HuH-7.5 (cell line): Measurements from ENCODE around the gene LRRC4.

Experiments
- DNase-seq: peaks from one replicate; pipeline ENCODE4 v3.0.0; 2011; ENCODE audit warnings: low spot score

LRRC4 gene

DNA sequence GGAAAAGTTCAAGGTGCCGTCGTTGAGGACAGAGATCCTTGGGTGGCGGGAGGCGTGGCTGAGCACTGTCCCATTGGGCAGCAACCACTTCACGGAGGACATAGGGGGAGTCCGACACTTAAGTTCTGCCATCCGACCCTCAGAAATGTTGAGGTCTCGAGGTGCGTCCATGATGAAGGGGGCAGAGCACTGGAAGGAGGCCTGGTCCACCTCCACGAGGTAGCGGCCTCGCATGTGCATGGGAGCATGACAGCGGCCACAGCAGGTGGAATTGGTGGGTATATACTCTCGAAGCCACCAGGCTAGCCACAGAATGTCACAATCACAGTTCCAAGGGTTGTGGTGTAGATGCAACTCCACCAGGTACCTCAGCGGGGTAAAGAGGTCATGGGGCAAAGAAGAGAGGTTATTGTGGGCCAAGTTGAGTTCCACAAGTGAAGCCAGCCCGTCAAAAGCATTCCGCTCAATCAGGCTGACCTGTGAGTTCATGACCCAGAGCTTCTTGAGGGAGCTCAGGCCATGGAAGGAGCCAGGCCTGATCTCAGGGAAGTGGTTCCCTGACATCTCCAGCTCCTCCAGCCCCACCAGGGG lies 1.7 kb downstream of the LRRC4 start:
- DNase-seq = no peak

DNA sequence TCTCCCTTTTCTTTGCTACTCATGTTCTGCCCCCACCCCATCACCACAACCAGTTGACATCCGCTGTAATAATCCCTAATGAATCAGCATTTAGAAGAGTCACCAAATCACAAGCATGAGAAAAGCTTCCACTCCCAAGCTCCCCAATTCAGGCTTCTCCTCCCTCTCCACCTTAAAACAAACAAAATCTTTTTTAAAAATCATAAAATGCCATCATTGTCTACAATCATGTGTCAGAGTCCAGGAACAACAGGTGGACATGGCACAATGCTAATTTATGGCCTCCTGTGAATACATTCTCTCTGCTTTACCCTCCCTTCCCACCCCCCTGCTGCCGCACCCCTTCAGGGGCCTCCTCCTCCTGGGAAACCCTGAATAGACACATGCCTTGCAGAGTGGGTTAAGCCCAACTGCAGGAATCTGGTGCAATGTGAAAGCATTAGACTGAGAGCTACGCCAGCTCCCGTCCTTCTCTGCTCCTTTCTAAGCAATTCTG lies 3.7 kb downstream of the LRRC4 start:
- no peak for DNase-seq

DNA sequence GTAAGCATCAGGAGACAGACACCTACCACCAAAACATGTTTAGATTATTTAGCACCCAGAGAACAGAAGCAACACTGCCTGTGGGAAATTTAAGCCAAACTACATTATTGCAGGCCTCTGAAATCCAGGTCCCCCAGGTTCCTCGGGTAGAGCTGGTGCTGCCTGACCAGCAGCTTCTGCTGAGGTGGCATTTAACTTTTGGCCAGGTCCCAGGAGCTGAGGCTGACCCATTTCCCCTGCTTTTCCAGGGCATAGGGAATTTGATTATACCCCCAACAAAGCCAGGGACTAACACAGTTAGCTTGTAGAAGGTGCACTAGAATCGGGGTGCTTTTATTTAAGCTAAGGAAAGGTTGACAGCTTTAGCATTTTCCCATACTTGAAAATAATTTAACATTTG lies 4.7 kb downstream of the LRRC4 start:
- no peak for DNase-seq

DNA sequence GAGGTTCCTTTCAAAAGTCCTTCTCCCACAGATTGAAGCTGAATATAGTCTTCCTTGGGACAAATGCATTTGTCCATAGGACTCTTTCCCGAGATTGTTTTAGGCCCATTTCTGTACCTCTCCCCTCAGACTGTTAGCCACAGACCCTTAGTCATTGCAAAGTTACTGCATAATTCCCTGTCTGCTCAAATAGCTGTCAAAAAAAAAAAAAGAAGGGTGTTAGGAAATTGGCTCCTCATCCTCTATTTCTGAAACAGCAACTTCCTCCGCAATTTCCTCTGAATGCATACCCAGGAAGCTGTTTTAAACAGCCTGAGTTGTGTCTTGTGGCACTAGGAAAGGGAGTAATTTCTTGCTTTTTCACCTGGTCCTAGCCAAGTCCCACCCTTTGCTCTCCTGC lies 5.4 kb downstream of the LRRC4 start:
- no peak for DNase-seq

DNA sequence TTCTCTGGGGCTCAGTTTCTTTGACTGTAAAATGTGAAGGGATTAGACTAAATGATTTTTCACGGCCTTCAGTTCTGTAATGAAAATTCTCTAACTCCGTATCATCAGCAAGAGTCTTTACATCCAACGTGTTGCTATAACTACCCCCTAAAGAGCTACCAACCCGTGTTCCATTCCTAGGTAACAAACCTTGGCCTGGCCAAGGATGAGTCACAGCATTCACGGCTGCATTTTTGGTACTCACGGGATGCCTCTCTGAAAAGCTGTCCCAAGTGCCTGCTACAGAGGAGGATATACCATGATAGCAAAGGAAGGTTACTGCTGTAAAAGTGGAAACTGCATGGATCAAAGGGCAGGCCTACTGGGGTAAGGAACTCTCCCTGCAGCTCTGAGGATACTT lies 5.9 kb downstream of the LRRC4 start:
- no peak for DNase-seq

DNA sequence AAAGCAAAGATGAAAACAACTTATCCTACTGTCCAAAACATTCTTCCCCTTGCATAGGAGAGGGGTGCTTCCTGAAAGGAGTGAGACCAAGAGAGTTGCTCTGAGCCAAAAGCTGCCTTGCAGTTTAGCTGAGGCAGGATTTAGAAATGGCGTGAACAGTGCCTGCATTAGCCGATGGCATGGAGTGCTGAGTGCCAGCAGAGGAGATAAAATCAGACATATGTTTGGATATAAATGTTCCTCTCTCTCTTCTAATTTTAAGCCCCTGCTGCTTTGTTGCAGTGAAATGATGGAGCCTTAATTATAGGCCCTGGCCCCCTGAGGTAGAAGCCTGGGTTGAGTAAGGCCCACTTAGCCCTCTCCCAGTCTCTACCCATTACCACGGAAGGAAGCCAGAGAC lies 7.1 kb downstream of the LRRC4 start:
- no peak for DNase-seq

DNA sequence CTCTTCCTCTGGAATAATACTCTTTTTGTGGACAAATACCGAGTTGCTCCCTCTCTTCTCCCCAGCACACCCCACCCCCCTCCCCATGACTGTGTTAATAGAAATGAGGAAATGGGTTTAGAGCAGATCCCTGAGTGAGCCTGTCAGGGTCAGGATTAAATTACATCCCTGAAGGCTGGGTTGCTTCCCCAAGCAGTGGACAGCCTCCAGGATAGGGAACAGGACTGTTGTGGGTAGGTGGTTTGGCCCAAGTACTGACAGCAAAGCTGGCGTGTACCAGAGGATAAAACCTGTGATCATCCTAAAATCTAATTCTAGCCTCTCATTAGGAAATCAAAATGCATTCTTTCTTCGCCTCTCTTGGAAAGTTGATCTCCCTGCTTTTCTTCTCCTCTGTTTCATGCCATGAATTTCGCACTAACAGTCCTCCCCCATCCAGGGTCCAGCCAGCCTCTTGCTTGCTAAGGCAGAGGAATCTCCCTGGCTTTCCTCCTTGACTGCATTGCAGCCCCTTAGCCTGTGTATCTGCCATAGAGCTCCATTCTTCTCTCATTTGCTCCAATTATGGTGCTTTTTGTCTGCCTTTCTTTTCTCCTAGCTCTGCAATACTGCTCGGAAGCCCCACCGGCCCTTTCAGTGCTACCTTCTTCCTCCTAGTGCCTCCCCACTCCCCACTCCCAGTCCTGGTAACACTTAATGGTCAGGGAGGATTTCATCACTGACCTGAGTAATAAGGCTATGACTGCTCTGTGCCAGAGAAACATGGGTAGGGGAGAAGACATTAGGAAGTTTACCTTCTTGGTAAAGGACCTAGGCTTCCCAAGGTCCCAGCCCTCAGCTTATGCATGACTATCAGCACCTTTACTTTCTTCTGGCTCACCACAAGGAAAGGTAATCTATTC lies 8.4 kb downstream of the LRRC4 start:
- DNase-seq = no peak

DNA sequence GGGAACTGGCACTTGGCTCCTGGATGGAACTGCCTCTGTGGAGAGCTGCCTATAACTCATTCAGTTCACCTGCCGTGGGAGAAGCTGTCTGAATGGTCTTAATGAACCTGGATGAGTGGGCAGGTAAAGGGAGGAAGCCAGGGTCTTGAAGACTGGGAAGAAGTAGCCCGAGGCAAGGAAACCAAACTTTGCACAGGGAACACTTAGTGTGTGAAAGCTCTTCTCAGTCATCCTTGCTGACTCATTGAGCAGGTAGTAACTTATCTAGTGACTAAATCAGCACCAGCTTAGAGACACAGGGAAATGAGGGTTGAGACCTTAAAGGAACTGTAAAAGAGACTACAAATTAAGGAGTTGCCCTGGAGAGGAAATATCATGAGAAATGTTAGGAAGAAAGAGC lies 9.9 kb downstream of the LRRC4 start:
- no peak for DNase-seq

DNA sequence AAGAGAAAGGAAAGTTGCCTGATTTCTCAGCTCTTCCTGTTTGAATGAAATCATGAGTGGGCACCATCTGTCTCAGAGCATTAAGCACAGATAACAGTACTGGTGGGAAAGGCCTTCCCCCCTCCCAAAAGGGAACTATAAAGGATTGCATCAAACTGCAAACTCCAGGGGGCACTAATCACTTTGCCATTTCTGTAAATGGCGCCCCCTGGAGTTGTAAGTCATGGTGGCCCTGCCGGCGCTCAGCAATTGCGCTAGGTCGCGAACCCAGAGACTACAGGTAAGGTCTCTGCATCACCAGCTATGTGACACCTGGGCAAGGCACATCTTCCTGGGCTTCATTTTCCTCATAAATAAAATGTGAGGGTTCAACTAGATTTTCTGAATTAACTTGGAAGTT lies 11.1 kb downstream of the LRRC4 start:
- DNase-seq = no peak

DNA sequence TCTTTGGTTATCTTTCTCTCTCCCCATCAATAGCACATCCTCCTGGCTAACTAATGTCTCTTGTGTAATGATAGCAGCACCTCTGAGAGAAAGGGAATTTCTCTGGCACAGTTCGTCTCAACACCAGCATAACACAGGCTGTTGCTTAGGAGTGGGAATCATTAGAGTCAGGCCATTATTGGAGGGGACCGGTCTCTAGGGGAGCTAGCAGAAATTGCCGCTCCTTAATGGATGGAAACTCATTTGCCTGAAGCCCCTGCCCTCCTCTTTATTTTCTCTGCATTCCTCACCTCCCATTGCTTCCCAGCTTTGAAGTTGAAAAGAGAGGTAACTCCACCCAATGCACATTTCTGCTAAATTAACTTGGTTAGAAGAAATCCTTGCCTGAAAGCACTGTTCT lies 11.9 kb downstream of the LRRC4 start:
- no peak for DNase-seq

DNA sequence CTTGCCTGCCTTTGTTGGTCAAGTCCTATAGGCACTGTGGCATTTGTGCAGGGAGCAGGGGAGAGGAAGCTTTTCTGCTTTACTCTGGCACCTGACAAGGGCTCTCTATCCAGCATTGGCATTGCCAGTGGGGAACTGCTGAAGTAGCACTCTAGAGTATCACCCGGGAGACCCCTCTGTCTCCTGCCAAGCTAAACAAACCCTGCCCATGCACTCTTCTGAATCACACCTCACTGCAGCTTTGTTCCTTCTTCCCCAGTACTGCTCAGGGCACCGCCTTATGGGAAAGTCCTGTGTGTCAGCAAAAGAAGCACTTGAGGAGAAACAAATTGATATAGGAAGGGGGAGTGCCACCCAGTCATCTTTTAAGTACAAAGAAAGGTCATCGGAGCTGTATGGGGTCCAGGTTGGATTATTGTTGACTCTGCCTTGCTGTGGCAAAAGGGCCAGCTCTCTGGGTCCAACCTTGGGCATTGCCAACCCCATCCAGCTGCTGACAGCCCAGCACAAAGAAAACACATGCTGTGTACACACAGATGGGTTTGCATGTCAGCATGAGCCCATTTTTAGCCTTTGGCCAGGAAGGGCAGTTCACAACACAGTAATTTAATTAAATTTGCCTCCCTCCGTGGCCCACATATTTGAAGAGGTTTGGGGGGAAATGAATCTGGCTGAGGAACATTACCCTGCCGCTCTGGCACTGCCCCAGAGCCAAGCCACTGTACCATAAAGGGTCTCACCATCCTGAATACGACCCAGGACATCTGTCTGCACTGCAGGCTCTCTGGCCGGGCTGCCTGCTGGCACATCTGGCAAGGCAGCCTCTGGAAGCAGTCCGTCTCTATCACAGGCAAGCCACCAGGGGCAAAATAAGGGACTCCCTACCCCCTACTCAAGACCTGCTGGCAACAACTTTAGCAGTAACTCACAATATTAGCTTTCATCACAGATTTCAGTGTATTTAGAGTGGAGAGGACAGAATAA lies 13.1 kb downstream of the LRRC4 start:
- DNase-seq = no peak

DNA sequence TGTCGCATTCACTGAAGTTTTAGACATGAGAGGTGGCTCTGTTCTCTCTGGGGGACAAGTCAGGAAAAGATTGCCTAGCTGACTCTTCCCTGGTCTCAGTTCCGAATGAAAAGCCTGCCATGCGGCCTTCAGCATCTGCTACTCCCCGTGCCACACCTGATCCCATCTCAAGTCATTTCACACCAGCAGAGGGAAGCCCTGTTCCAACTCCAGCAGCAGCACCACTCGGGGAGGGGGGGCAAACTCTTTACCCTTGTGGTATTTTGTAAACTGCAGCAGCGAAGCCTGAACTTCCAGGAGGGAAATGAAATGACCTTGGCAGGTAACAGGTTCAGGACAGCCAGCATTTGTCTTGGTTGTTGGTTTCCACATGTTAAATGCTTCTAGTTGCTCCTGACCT lies 13.8 kb downstream of the LRRC4 start:
- no peak for DNase-seq

DNA sequence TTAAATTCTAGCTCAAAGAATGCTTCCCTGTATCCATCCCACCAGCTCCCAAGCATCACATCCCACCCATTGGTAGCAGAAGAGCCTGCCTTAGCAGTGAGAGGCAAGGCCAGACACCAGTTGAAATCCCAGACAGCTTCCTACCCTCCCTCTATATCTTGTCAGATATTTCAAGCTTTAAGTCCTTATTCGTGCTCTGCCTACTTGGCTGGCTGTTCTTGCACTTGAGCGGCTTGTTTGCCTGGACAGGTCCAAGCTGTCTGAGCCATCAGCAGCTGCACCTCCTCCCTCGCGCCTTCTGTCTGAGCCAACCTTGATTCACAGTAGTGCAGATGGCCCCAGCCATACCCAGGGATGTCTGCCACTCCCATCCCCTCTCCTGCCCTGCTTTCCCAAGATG lies 16.4 kb downstream of the LRRC4 start:
- DNase-seq = no peak

DNA sequence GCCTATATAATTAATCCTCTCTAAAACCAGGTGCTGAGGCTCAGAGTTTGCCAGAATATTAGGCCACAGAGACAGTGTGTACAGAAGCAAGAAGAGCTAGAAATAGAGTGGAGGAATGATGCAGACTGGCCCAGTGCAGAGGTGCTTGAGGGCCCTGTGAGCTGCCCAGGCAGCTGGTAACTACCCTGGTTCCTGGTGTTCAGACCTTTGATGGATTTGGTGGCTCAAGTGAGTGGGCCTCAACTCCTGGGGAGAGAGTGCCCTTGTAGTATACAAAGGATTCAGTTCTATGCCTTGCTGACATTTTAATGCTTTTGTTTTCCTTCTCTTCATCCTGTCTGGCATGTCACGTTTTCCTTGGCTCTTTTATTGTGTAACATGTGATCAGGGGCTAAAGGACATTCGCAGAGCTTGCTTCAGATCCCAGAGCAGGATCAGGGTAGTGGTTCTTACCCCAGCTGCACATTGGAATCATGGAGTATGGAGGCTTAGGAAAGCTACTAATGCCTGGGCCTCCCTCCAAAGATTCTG lies 20.0 kb downstream of the LRRC4 start:
- no peak for DNase-seq

DNA sequence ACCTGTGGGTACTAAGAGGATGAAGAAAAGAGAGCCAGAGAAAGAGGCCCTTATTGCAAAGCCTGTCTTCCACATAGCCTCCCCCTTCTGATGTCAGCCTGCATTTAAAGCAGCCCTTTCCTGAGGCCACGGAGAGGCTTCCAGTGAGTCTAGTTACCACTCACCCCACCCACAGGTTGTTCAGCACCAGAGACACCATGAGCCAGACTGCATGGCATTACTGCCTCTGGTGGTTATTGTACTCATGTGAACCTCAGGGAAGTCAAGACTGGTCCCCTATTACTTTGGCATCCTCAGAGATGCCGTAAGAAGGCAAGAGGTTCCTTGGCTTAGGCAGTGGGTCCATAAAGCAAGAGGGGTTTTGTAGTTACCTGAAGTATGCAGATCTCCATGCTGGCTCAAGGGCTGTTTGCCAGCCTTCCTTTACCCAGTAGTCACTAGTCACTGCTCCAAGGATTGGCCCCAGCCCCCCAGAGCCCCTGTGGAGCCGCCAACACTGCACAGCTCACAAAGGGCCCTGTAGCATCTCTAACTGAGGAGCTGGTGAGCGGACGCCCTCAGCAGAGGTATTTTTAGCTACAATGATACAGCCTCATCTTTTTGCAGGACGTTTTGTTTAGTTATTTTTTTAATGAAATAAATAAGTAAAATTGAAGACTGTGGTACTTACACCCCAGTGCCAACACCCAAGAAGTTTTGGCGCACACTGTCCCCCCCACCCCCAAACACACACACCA lies 20.7 kb downstream of the LRRC4 start:
- no peak for DNase-seq

DNA sequence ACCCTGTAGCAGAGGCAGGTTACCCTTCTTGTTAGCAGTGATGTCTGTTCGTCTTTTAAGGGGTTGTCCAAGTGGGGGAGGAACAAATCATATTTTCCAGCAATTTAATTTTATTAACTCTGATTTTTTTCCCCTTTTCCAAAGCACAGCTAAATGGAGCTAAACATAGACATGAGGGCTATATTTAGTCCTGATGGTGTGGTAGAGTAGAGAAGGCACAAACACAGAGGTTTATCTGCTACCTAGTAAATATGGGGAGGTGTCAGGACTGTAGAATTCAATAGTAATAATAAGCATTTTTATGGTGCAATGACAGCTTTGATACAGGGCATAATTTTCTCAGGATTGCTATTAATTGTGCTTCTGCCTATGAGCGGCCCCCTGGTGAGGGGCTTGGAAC lies 22.5 kb downstream of the LRRC4 start:
- DNase-seq = no peak

DNA sequence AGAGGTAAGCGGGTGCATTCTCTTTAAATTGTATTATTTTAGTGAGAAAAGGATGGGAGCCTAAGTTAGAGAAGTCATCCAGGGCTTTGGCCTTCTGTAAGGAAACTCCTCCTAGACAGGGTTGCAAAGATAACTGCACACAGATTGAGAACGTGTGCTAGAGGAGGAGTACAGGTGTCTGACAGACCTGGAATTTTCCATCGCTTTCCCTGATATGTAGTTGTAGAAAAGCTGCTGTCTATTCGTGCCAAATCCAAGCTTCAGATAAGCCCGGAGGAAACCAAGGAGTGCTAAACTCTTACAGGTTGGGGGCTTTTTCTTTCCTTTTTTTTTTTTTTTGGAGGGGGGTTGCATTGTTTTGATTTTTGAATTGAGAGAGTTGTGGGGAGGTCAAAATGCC lies 23.1 kb downstream of the LRRC4 start:
- no peak for DNase-seq

DNA sequence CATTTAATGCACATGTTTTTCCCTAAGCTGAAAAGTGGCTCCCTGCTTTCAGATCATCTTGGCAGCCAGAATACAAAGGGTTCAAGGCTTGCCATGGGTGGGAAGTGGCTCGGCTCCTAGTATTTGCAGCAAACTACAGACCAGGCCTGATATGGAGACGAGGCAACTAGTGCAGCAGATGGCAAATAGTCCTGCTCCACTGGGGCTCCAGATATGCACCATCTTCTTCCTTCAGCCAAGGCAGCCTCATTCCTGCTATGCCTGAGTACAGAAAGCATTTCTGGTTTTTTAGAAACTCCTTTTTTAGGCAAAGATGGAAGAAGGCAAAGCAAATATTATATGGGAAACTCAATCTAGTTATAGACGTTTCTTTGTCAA lies 23.9 kb downstream of the LRRC4 start:
- no peak for DNase-seq

DNA sequence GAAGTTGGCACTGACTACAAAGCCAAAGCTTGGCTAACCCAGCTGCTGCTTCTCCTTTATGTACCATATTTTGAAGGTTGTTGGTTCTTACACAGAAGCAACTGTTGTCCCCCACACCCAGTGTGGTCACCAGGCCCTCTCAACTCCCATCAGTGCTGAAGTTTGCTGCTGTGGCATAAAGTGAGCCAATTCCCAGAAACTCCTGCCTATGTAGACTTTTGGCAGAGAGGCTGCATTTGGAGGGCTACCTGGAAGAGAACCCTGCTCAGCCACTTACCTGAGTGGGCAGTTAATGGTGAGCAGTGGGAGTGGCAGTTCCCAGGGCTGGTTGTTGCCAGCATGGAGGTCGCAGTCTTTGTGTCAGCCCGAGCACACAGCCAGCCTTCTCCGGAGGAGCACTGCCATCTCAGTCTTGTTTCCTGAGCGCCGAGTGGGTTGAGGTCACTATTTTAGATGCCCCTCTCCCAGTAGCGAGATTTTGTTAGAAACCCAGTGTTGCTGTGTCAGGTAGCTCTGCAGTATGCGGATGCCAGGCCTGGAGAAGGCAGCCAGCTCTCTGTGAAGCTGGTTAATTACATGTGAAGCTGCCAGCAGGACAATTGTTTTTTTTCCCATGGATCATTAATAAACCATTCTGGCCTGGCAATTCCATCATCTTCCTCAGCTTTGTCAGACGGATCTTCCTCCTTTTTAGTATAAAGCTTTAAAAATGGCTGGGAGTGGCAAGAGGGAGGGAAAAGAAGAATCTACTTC lies 24.5 kb downstream of the LRRC4 start:
- no peak for DNase-seq

DNA sequence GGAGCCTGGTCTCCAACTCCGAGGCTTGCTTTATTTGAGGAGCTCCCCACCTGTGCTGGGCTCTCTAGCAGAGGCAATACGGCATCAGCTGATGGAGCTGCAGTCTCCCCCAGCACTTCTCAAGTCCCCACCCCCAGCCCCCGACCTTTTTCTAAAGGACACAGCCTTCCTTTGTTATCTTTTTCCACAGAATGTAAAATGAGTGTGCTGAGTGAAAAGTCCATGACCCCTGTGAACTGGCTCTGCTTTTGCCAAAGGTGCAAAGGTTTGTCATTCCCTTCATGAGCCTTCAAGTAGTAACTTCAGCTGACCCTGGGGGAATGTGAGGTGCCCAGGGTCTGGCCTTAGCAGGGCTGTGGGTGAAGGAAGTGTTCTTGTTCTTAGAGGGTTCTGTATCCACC lies 25.5 kb downstream of the LRRC4 start:
- no peak for DNase-seq

DNA sequence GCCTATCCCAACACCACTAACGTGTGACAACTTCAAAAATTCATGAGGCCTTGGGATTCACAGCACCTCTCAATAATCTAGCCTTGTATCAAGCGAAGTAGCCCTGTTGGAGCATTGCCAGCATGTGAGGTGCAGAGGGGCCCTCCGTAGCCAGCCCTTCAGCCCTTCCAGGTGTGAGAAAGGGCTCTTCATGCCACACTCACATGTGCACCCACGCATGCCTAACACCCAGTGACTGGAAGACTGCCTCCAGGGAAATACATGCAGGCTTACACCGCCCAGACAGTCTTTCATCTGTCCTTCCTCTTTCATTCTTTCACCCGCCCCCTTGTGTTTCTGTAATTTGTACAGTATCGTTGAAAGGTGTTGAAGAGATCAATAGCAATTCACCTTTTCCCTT lies 26.1 kb downstream of the LRRC4 start:
- DNase-seq = no peak
